ENCODE data around the gene HDAC4.

DNA sequence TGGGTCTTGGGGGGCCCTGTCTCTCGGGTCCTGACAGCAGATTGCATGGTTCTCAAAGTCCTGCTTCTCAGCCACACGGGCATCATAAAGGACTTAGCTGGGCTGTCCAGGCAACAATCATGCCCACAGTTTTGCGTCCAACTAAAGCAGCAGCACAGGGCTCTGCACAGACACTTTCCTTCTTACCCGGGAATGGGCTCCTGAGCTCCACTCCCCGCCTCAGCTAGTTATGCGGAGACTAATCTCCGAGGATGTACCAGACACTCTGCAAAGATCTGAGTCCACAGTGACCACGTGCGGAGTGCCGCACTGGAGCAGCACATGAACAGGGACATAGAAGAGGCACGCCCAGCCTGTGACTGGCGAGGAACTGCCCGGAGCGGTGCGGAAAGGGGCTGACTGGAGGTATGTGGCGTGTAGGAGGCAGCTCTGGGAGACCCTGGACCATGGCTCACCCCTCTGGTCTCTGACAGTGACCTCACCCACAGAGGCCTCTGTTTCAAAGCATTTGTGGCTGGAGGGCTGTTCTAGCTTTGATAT is 270.0 kb downstream of the HDAC4 start:
- TF ChIP-seq ZNF274 (IDR thresholded peaks at IDR 0.05; ENCODE audit: low read depth, low read length) = no peak
- no peak for TF ChIP-seq YY1 (IDR thresholded peaks at IDR 0.05; ENCODE audit: insufficient read depth, insufficient read length)
- TF ChIP-seq SUZ12 (IDR thresholded peaks at IDR 0.05; ENCODE audit: extremely low read depth, insufficient read depth, insufficient read length) = no peak
